Heart left ventricle (tissue), 13 donors: ENCODE results near the gene KLHDC7B.

ENCODE experiments used
- CTCF ChIP-seq, 12 donors: fragments of 200-600 bp; sonication (generic) in 4 of 12; IDR thresholded peaks; one replicate each; pipeline versions ENCODE4 v1.5.0 to v1.8.0; 2018 to 2022; ENCODE audit warnings: antibody characterized with exemption in 12 of 12, mild to moderate bottlenecking in 5 of 12
- POLR2A ChIP-seq, 2 donors: fragments of 450-650 bp; IDR thresholded peaks; one replicate each; pipeline ENCODE4 v1.6.1; 2017; ENCODE audit warnings: antibody characterized with exemption in 2 of 2, mild to moderate bottlenecking in 2 of 2, moderate library complexity in 2 of 2
- donor health status: ischemic (EF 13 %, LVEDD 7.1; RV severe dilation, severe dysfunction).
- donor health status: DM: no; HTN: yes; CAD: no.
- donor health status: DM: no; HTN: no; CAD: no.
- donor health status: ischemic (EF 25% LVEDD 6.9; RV normal size, moderate dysfunction).
- donor health status: ischemic (EF 25% LVEDD 5.7; RV mildly dilated, moderate dysfunction).
- donor health status: ischemic (EF 35%, LVEDD 5.7; RV mildly dilated, moderate dysfunction).
- donor health status: nonischemic (EF 11% LVEDD 7.7; RV severe dilation, severe dysfunction).
- donor health status: DM: yes; HTN: yes; CAD: no.
- donor health status: PGD.
- donor health status: ischemic (EF 29% LVEDD 5.4; RV normal size, mild dysfunction).
- donor health status: nonischemic (EF 23%, LVEDD 6.1; RV moderate dilation, normal function).

- TF ChIP-seq CTCF (IDR thresholded peaks at IDR 0.05), result no peak
- no peak for TF ChIP-seq POLR2A (IDR thresholded peaks at IDR 0.05)
Measured at GRCh38 chr22:50581950-50582492, 36.3 kb downstream of the KLHDC7B start.
